HEK293T (cell line): ENCODE measurements around the gene MCM9.

Experiments
- CTCF ChIA-PET: fragments of 350-600 bp; formaldehyde crosslinking; extraction: SDS; loops from one replicate; lab custom pipeline; 2021; ENCODE audit warnings: antibody characterized with exemption, inconsistent platforms; lab: Yijun Ruan, JAX
- POLR2A ChIA-PET: fragments of 350-600 bp; formaldehyde crosslinking; extraction: SDS; loops from one replicate; lab custom pipeline; 2020; ENCODE audit warnings: antibody characterized with exemption, inconsistent platforms; lab: Yijun Ruan, JAX
- DNase-seq: peaks from one replicate; pipeline ENCODE4 v3.0.0; 2012; ENCODE audit warnings: mixed read lengths; ENCODE audit errors: extremely low spot score
- ARNT ChIP-seq: fragments of 450-650 bp; IDR thresholded peaks from 2 replicates; pipeline ENCODE4 v1.6.1; 2017; ENCODE audit warnings: mild to moderate bottlenecking
- BHLHE40 ChIP-seq: fragments of 450-650 bp; IDR thresholded peaks from 2 replicates; pipeline ENCODE4 v1.6.1; 2016; ENCODE audit warnings: mild to moderate bottlenecking, moderate library complexity, borderline replicate concordance
- CTBP1 ChIP-seq: fragments of 450-650 bp; IDR thresholded peaks from 2 replicates; pipeline ENCODE4 v1.6.1; 2016; ENCODE audit warnings: borderline replicate concordance
- ELF4 ChIP-seq: fragments of 450-650 bp; IDR thresholded peaks from 2 replicates; pipeline ENCODE4 v1.6.1; 2017; ENCODE audit warnings: antibody characterized with exemption
- FOXA1 ChIP-seq: fragments of 450-650 bp; IDR thresholded peaks from 2 replicates; pipeline ENCODE4 v1.6.1; 2016; ENCODE audit warnings: mild to moderate bottlenecking
- FOXK2 ChIP-seq: fragments of 450-650 bp; IDR thresholded peaks from 2 replicates; pipeline ENCODE4 v1.6.1; 2016; ENCODE audit warnings: mild to moderate bottlenecking
- FOXM1 ChIP-seq: fragments of 450-650 bp; IDR thresholded peaks from 2 replicates; pipeline ENCODE4 v1.6.1; 2017; ENCODE audit warnings: mild to moderate bottlenecking, borderline replicate concordance
- HDGF ChIP-seq: fragments of 450-650 bp; IDR thresholded peaks from 2 replicates; pipeline ENCODE4 v1.6.1; 2017; ENCODE audit warnings: antibody characterized with exemption, borderline replicate concordance
- L3MBTL2 ChIP-seq: fragments of 450-650 bp; conservative IDR thresholded peaks from 2 replicates; pipeline ENCODE4 v1.6.1; 2016; ENCODE audit warnings: mild to moderate bottlenecking
- LEF1 ChIP-seq: fragments of 450-650 bp; IDR thresholded peaks from 2 replicates; pipeline ENCODE4 v1.6.1; 2017; ENCODE audit warnings: mild to moderate bottlenecking, borderline replicate concordance
- NFRKB ChIP-seq: fragments of 450-650 bp; IDR thresholded peaks from 2 replicates; pipeline ENCODE4 v1.6.1; 2016; ENCODE audit warnings: mild to moderate bottlenecking, moderate library complexity
- PKNOX1 ChIP-seq: fragments of 450-650 bp; IDR thresholded peaks from 2 replicates; pipeline ENCODE4 v1.6.1; 2016
- SP1 ChIP-seq: fragments of 450-650 bp; IDR thresholded peaks from 2 replicates; pipeline ENCODE4 v1.6.1; 2017
- SUZ12 ChIP-seq: fragments of 450-650 bp; IDR thresholded peaks from 2 replicates; pipeline ENCODE4 v1.6.1; 2016; ENCODE audit warnings: mild to moderate bottlenecking
- TARDBP ChIP-seq: fragments of 450-650 bp; IDR thresholded peaks from 2 replicates; pipeline ENCODE4 v1.6.1; 2016
- ZNF384 ChIP-seq: fragments of 450-650 bp; IDR thresholded peaks from 2 replicates; pipeline ENCODE4 v1.6.1; 2016

MCM9 gene

GRCh38 chr6:118783931-118784550 lies 150.9 kb downstream of the MCM9 start:
- POLR2A ChIA-PET: interaction anchor here (0.8 kb wide), 1 partner anchor 9 kb away, joined by 3 read pairs; no protein-coding TSS in a partner anchor
- CTCF ChIA-PET: interaction anchor here (0.7 to 1.3 kb wide), 2 partner anchors 11 to 943 kb away, joined by 3 read pairs; no protein-coding TSS in a partner anchor

GRCh38 chr6:118782651-118783050 lies 152.3 kb downstream of the MCM9 start:
- ChIA-PET CTCF (interaction anchor here (1.3 kb wide), 1 partner anchor 942 kb away, joined by 3 read pairs; no protein-coding TSS in a partner anchor), POLR2A (no interaction called here)
- TF ChIP-seq CTBP1 (no peak), SUZ12 (no peak), L3MBTL2 (no peak), NFRKB (no peak), SP1 (no peak), FOXM1 (no peak), HDGF (no peak), ARNT (no peak), FOXA1 (no peak), TARDBP (no peak), PKNOX1 (no peak), ELF4 (no peak), LEF1 (no peak), ZNF384 (no peak), BHLHE40 (no peak), FOXK2 (no peak)
- no peak for DNase-seq

More at GRCh38 chr6:118783931-118784550, 150.9 kb downstream of the MCM9 start:
- TF ChIP-seq LEF1 (no peak), SUZ12 (no peak), BHLHE40 (no peak), CTBP1 (no peak), FOXM1 (no peak), NFRKB (no peak), L3MBTL2 (no peak), FOXA1 (no peak), HDGF (no peak), TARDBP (no peak), SP1 (no peak), FOXK2 (no peak), ZNF384 (no peak), ARNT (no peak), PKNOX1 (no peak), ELF4 (no peak)
- no peak for DNase-seq

- POLR2A ChIA-PET: no interaction called here
- DNase-seq: no peak
- TF ChIP-seq TARDBP: no peak
- TF ChIP-seq PKNOX1: no peak
- TF ChIP-seq SUZ12: no peak
- no peak for TF ChIP-seq L3MBTL2
- TF ChIP-seq HDGF: no peak
- TF ChIP-seq SP1: no peak
- no peak for TF ChIP-seq BHLHE40
- no peak for TF ChIP-seq NFRKB
- TF ChIP-seq FOXA1: no peak
- CTCF ChIA-PET: no interaction called here
Observed at GRCh38 chr6:118781897-118782296, 153.1 kb downstream of the MCM9 start.

- no peak for DNase-seq
- ChIA-PET POLR2A (no interaction called here), CTCF (interaction anchor here (0.6 kb wide), 1 partner anchor 180 kb away, joined by 5 read pairs; no protein-coding TSS in a partner anchor)
- TF ChIP-seq NFRKB (no peak), TARDBP (no peak), L3MBTL2 (no peak), BHLHE40 (no peak), PKNOX1 (no peak), CTBP1 (no peak), FOXM1 (no peak), FOXK2 (no peak), LEF1 (no peak), SP1 (no peak), ELF4 (no peak), HDGF (no peak), SUZ12 (no peak), ARNT (no peak), FOXA1 (no peak), ZNF384 (no peak)
Observed at GRCh38 chr6:118780668-118781067, 154.3 kb downstream of the MCM9 start.
